Activated CD4-positive, alpha-beta T cell treated with anti-CD3 and anti-CD28 coated beads for 36 hours (primary cell): ENCODE results near the gene ABI3BP. TPM values are rescaled to one million over a fixed set of nuclear protein-coding genes. Genes with fewer than 3 reads are reported as not detected.
A peak's percentile ranks its signal among the peaks of the same experiment; 100 is the strongest.

Experiments
- ATAC-seq: fragments of 200-7000 bp; cut with Tn5 transposase; one replicate; pipeline ENCODE4 v1.10.0; 2021; ENCODE audit warnings: mild to moderate bottlenecking, moderate library complexity
- CTCF ChIA-PET: fragments of 350-600 bp; sonication (Branson Sonifier 250); formaldehyde crosslinking; loops from one replicate; lab custom pipeline; 2021; ENCODE audit warnings: antibody characterized with exemption; lab: Charles Lee
- POLR2A ChIA-PET: fragments of 350-600 bp; sonication (Branson Sonifier 250); formaldehyde crosslinking; loops from one replicate; lab custom pipeline; 2021; ENCODE audit warnings: antibody characterized with exemption, inconsistent platforms; lab: Charles Lee
- DNase-seq: peaks from one replicate; pipeline ENCODE4 v3.0.0-alpha.2; 2020
- H3K27ac Mint-ChIP-seq: one replicate; pipeline ENCODE4 v1.8.0; 2021; ENCODE audit warnings: mixed read lengths
- H3K27me3 Mint-ChIP-seq: one replicate; pipeline ENCODE4 v1.8.0; 2021; ENCODE audit warnings: mixed read lengths
- H3K36me3 Mint-ChIP-seq: one replicate; pipeline ENCODE4 v1.8.0; 2021; ENCODE audit warnings: low read depth, mixed read lengths
- H3K4me1 Mint-ChIP-seq: one replicate; pipeline ENCODE4 v1.8.0; 2021; ENCODE audit warnings: mixed read lengths
- H3K4me3 Mint-ChIP-seq: one replicate; pipeline ENCODE4 v1.8.0; 2021; ENCODE audit warnings: mild to moderate bottlenecking, moderate library complexity, mixed read lengths
- H3K9me3 Mint-ChIP-seq: one replicate; pipeline ENCODE4 v1.8.0; 2021; ENCODE audit warnings: low read depth, mixed read lengths
- intact Hi-C, 2 experiments: fragments of 100-400 bp; cut with DNase I in 1 of 2; cut with micrococcal nuclease in 1 of 2; formaldehyde crosslinking; loops; one replicate each; pipeline versions ENCODE4 v1.14.2 to v1.15.1; 2022 to 2024; cut with DNase I, micrococcal nuclease
- total RNA-seq, 2 experiments: library from RNA; stranded (reverse); gene quantifications; one replicate each; pipeline ENCODE4 v1.2.3, GENCODE V29; 2021

Gene ABI3BP
- total RNA-seq, 2 experiments from 2014 or later = not detected

DNA sequence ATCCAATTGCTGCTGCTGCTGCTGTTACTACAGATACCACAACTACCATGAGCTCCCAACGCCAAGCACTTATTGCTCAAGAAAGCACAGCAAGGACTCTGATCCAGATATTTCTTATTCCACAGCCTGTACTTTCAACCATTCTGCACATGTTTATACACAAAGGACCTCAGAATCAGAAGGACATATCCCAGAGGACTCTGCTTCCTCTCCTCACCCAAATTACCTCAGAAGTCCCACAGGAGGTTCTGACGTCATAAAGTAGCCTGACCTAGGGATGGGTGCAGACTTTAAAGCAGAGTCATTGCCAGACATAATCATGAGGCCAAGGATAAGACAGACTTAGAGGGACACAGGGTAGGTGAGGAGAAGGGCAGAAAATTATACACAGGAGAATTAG, 115.9 kb downstream of the ABI3BP start:
- peaks cover 2% of the 10 kb centered on the region for H3K27me3 Mint-ChIP-seq
- no peaks in the 10 kb centered on the region for H3K9me3 Mint-ChIP-seq
- no peaks in the 10 kb centered on the region for H3K36me3 Mint-ChIP-seq
- no peak overlapping the region for H3K4me3 Mint-ChIP-seq
- no peak for ATAC-seq
- ChIA-PET POLR2A (no interaction called here), CTCF (no interaction called here)
- no peak for DNase-seq
- H3K4me1 Mint-ChIP-seq = no peaks in the 10 kb centered on the region
- intact Hi-C loops = no loop called here
- no peak overlapping the region for H3K27ac Mint-ChIP-seq

DNA sequence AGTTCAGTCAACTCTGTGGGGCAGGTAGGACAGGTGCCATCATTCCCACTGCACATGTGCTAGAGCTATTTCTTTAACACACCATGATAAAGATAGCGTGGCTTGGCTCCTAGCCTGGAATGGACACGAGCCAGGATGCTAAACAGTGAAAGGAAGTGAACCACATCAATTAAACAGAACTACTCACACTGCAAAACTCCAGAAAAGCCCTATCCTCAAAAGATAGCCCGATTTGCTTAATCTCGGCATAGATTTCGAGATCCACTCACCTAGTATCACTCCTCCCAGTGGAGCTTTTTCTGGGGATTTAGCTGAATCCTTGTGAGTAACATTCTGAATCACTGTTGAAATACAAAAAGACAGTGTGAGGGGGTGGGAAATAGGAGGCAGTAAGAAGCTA, 118.0 kb downstream of the ABI3BP start:
- H3K27me3 Mint-ChIP-seq = peaks cover 11% of the 10 kb centered on the region
- no peak overlapping the region for H3K4me3 Mint-ChIP-seq
- CTCF ChIA-PET = interaction anchor here (1.2 kb wide), 3 partner anchors 12 to 34 kb away, joined by 3 read pairs; no protein-coding TSS in a partner anchor
- no peak for DNase-seq
- no peaks in the 10 kb centered on the region for H3K9me3 Mint-ChIP-seq
- no peaks in the 10 kb centered on the region for H3K36me3 Mint-ChIP-seq
- no peak for ATAC-seq
- intact Hi-C loops = no loop called here
- H3K4me1 Mint-ChIP-seq = no peaks in the 10 kb centered on the region
- H3K27ac Mint-ChIP-seq = no peak overlapping the region
- POLR2A ChIA-PET = no interaction called here

DNA sequence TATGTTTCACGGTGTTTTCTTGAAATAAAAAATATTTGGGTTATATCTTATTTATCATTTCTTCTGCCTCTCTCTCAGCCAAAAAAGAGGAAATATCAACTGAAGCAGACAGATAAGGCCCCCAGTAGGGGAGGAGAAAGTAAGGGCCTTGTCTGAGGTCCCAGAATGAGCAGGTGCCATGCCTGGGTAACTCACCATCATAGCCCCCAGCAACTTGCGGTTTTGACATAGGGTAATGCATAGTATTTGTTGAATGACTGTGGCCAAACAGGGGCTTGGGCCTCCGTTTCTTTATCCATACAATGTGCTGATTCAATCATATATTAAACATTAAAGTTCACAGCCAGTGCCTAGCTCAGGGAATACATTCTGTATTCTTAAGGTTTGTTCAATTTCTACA, 119.6 kb downstream of the ABI3BP start:
- Mint-ChIP-seq H3K4me1 (no peaks in the 10 kb centered on the region), H3K9me3 (no peaks in the 10 kb centered on the region), H3K27me3 (peaks cover 20% of the 10 kb centered on the region), H3K27ac (no peak overlapping the region), H3K36me3 (no peaks in the 10 kb centered on the region), H3K4me3 (no peak overlapping the region)
- ATAC-seq (no peak), DNase-seq (no peak)
- ChIA-PET POLR2A (no interaction called here), CTCF (interaction anchor here (1.6 kb wide), 1 partner anchor 11 kb away, joined by 3 read pairs; no protein-coding TSS in a partner anchor)
- intact Hi-C loops = no loop called here

DNA sequence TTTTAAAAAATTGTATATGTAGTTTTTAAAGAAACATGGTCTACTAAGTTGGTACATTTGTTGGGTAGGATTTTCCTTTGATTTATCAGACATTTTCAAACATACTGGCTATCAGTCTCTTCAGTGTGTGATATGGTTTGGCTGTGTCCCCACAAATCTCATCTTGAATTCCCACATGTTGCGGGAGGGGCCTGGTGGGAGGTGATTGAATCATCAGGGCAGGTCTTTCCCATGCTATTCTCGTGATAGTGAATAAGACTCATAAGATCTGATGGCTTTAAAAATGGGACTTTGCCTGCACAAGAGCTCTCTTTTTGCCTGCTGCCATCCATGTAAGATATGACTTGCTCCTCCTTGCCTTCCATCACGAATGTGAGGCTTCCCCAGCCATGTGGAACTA, 121.9 kb downstream of the ABI3BP start:
- Mint-ChIP-seq H3K27me3 (peaks cover 27% of the 10 kb centered on the region), H3K4me1 (no peaks in the 10 kb centered on the region), H3K27ac (no peak overlapping the region), H3K4me3 (no peak overlapping the region), H3K36me3 (no peaks in the 10 kb centered on the region), H3K9me3 (no peaks in the 10 kb centered on the region)
- ChIA-PET POLR2A (no interaction called here), CTCF (no interaction called here)
- ATAC-seq (no peak), DNase-seq (no peak)
- intact Hi-C loops = no loop called here

DNA sequence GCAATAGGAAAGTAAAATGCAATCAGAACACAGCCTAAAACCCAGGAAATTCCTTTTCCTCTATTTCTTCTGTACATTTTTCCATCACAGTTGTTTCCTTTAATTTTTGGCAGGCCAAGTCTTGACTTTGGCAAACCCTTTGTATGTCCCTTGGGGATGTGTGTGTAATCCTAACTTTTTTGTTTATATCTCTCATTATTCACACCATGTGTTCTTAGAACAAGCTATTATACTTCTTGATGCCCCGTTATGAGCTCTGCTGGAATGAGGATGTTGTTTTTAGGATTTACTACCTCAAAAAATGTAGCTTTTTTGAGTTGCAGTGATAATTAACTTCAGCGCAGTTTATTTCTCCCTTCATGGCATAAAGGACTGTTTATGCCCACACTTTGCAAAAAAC, 123.4 kb downstream of the ABI3BP start:
- DNase-seq (no peak), ATAC-seq (no peak)
- no peak overlapping the region for H3K4me3 Mint-ChIP-seq
- H3K27me3 Mint-ChIP-seq = peaks cover 27% of the 10 kb centered on the region
- ChIA-PET POLR2A (no interaction called here), CTCF (no interaction called here)
- no peaks in the 10 kb centered on the region for H3K36me3 Mint-ChIP-seq
- H3K27ac Mint-ChIP-seq = no peak overlapping the region
- intact Hi-C loops = no loop called here
- no peaks in the 10 kb centered on the region for H3K4me1 Mint-ChIP-seq
- H3K9me3 Mint-ChIP-seq = no peaks in the 10 kb centered on the region

DNA sequence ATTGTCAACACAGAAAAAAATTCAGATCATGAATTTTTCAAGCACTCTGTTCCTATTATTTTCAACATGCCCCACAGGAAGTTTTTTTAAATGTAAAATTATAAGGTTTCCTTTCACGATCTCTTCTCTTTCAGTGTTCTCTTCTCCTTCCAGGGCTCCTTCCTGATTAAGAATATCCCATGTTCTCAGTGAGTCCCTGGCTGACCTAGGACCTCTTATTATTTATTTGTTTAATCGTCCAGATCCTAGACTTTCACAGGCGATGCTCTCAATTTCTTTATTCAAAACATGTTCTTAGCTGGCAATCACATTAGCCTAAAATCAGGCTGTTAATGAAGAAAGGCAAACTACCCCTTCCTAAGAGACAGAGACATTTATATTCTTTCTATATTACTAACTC, 124.3 kb downstream of the ABI3BP start:
- H3K36me3 Mint-ChIP-seq = no peaks in the 10 kb centered on the region
- no peak for DNase-seq
- peaks cover 27% of the 10 kb centered on the region for H3K27me3 Mint-ChIP-seq
- ChIA-PET POLR2A (no interaction called here), CTCF (interaction anchor here (0.7 kb wide), 1 partner anchor 22 kb away, joined by 3 read pairs; no protein-coding TSS in a partner anchor)
- H3K4me1 Mint-ChIP-seq = no peaks in the 10 kb centered on the region
- intact Hi-C loops = no loop called here
- no peak for ATAC-seq
- no peak overlapping the region for H3K27ac Mint-ChIP-seq
- H3K4me3 Mint-ChIP-seq = no peak overlapping the region
- H3K9me3 Mint-ChIP-seq = no peaks in the 10 kb centered on the region

DNA sequence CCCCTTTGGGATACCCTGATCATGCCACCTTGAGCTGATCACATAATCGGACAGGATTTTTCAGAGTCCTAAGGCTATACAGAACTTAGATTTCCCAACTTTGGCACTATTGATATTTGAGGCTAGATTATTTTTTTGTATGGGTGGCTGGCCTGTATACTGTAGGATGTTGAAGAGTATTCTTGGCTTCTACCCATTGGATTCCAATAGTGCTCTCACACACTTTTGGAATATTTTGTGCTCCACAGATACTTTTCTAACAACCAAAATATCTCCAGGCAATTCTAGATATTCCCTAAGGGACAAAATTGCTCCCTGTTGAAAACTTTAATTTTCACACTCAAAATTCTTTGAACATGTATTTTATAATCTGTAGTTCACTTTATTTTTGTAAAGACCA, 125.1 kb downstream of the ABI3BP start:
- DNase-seq (no peak), ATAC-seq (no peak)
- CTCF ChIA-PET = no interaction called here
- POLR2A ChIA-PET = no interaction called here
- Mint-ChIP-seq H3K4me3 (no peak overlapping the region), H3K9me3 (no peaks in the 10 kb centered on the region), H3K4me1 (no peaks in the 10 kb centered on the region), H3K27ac (no peak overlapping the region), H3K27me3 (peaks cover 27% of the 10 kb centered on the region), H3K36me3 (no peaks in the 10 kb centered on the region)
- intact Hi-C loops = no loop called here

DNA sequence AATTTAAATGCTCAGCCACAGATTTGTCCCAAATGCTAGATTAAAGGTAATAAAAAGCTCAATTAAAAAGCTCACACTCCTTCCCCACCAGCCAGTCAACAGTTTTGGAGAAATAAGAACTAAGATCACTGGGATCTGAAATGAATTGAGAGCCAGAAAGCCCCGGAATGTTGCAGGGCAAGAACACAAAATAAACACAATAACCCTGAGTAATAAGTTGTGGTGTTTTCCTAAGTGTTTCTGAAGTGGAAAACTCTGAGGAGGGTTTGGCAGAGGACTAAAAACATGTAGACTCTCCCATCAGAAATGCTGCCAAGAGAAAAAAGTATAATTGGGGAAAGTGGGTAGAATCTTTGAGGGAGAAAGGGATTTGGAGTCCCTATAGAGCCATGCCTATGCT, 127.8 kb downstream of the ABI3BP start:
- Mint-ChIP-seq H3K27ac (no peak overlapping the region), H3K9me3 (no peaks in the 10 kb centered on the region), H3K27me3 (peaks cover 18% of the 10 kb centered on the region), H3K36me3 (no peaks in the 10 kb centered on the region), H3K4me1 (no peaks in the 10 kb centered on the region), H3K4me3 (no peak overlapping the region)
- no peak for DNase-seq
- intact Hi-C loops = no loop called here
- no peak for ATAC-seq
- POLR2A ChIA-PET = no interaction called here
- CTCF ChIA-PET = interaction anchor here (0.6 kb wide), 1 partner anchor 1016 kb away, joined by 3 read pairs; no protein-coding TSS in a partner anchor

DNA sequence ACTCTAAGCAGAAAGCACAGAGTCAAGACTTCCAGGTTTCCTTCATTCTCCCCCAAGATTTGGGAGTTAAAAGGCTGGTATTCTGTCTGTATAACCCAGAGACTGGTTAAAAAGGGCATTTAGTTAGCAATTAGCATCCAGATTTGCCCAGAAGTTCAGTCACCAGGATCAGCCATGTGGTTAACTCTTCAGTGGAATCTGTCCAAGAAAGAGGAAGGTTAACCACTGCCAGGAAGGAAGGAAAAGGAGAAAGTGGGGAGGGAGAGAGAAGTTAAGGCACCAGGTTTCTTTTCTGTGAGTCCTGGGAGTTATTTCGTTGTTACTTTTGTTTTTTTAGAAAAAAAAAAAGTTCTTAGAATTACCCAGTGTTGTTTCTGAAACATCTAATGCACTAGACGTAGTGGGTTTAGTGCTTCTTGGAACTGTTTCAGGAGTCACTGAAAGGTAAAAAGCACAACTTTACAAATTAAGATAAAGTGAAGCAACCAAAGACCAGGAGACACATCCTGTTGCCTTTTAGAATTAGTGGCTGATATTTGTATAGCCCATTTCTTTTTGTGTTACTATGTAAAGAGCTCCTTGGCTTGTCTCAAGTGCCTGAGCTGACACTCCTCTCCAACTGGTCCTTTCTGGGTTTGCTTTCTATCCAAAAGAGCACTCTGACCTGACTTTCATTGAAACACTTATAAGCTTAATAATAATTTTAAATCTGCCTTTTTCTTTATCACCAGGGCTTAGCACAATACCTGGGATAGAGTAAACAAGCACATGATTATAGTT, 128.6 kb downstream of the ABI3BP start:
- H3K9me3 Mint-ChIP-seq = no peaks in the 10 kb centered on the region
- H3K4me3 Mint-ChIP-seq = no peak overlapping the region
- POLR2A ChIA-PET = no interaction called here
- H3K27ac Mint-ChIP-seq = no peak overlapping the region
- CTCF ChIA-PET = no interaction called here
- DNase-seq (no peak), ATAC-seq (no peak)
- peaks cover 10% of the 10 kb centered on the region for H3K27me3 Mint-ChIP-seq
- H3K4me1 Mint-ChIP-seq = no peaks in the 10 kb centered on the region
- H3K36me3 Mint-ChIP-seq = no peaks in the 10 kb centered on the region
- intact Hi-C loops = no loop called here

DNA sequence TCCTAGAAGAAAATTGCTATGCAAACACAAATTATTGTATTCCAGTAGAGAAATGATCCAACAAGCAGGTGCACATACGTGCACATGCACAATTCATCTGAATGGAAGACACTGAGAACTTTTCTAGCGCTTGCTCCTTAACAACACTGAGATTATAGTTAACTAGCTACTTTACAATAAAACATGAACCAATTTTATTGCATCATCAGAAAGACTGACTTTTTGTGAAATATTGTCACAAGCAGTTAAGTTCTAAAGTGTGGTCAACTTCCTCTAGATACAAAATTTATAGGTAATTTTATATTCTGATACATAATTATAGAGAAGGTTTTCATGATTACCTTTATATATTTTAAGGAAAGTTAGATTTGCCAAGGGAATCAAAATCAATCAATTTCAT, 135.4 kb downstream of the ABI3BP start:
- H3K4me1 Mint-ChIP-seq = peaks cover 1% of the 10 kb centered on the region
- H3K9me3 Mint-ChIP-seq = no peaks in the 10 kb centered on the region
- H3K27me3 Mint-ChIP-seq = peaks cover 3% of the 10 kb centered on the region
- H3K4me3 Mint-ChIP-seq = no peak overlapping the region
- no peaks in the 10 kb centered on the region for H3K36me3 Mint-ChIP-seq
- POLR2A ChIA-PET = no interaction called here
- ATAC-seq (no peak), DNase-seq (no peak)
- no peak overlapping the region for H3K27ac Mint-ChIP-seq
- CTCF ChIA-PET = no interaction called here
- intact Hi-C loops = no loop called here

DNA sequence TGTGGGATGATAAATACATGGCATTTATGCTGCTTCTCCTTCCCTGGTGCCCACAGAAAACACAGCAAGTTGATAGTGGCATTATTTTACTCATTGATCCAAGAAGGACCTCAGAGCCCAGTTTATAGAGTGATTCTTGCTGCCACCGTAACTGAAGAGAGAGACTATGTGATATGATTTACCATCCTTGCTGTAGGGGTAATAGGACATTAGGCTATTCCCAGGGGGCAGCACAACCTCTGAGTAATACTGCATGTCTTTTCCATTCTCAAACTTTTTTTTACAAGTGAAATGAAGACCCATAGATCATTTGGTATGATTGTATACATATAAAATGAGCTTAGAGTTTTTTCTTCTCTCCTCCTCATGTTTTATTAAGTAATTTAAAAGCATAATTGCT, 136.4 kb downstream of the ABI3BP start:
- no peak for ATAC-seq
- CTCF ChIA-PET = interaction anchor here (1.0 kb wide), 1 partner anchor 59 kb away, joined by 3 read pairs; no protein-coding TSS in a partner anchor
- H3K27ac Mint-ChIP-seq = no peak overlapping the region
- H3K27me3 Mint-ChIP-seq = peaks cover 3% of the 10 kb centered on the region
- no peak overlapping the region for H3K4me3 Mint-ChIP-seq
- no peaks in the 10 kb centered on the region for H3K36me3 Mint-ChIP-seq
- POLR2A ChIA-PET = no interaction called here
- H3K9me3 Mint-ChIP-seq = no peaks in the 10 kb centered on the region
- H3K4me1 Mint-ChIP-seq = peaks cover 4% of the 10 kb centered on the region
- no peak for DNase-seq
- intact Hi-C loops = no loop called here

DNA sequence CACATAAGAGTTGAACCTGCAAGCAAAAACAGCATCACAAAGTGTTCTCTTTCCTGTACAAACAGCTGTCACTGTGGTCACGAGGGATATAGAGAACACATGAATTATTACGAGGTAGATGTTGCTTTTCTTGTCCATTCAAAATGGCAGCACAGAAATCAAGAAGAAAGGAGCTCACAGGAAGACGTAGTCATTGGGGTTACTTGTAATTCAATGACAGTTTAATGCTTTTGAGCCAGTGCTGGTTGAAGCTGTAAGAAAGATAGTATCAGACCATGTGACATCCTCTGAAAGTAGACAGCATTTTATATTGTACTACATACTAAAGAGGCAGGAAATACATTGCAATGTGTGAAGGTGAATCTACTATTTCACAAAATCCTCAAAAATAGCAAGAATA, 140.4 kb downstream of the ABI3BP start:
- Mint-ChIP-seq H3K9me3 (no peaks in the 10 kb centered on the region), H3K27me3 (no peaks in the 10 kb centered on the region), H3K36me3 (no peaks in the 10 kb centered on the region), H3K4me3 (no peak overlapping the region), H3K4me1 (peaks cover 4% of the 10 kb centered on the region), H3K27ac (no peak overlapping the region)
- intact Hi-C loops = no loop called here
- ChIA-PET POLR2A (no interaction called here), CTCF (no interaction called here)
- DNase-seq = no peak
- ATAC-seq = peak; percentile 57
